Right lobe of liver (tissue), 4 donors: ENCODE data around the gene SYT15.

ENCODE experiments used
- CTCF ChIP-seq, 4 donors: fragments of 200-600 bp in 3 of 4; fragments of 450-650 bp in 1 of 4; IDR thresholded peaks; one replicate each; pipeline versions ENCODE4 v1.5.1 to v1.8.0; 2016 to 2022; ENCODE audit warnings: antibody characterized with exemption in 4 of 4, mild to moderate bottlenecking in 2 of 4
- POLR2A ChIP-seq: fragments of 450-650 bp; IDR thresholded peaks from one replicate; pipeline ENCODE4 v1.6.1; 2017; ENCODE audit warnings: antibody characterized with exemption, mild to moderate bottlenecking
- donor health status: DM: no; HTN: no; CAD: no.
- donor health status: DM: no; HTN: no; CAD: no.
- donor health status: DM: no; HTN: yes; CAD: no.

- no peak for TF ChIP-seq CTCF (IDR thresholded peaks at IDR 0.05)
- no peak for TF ChIP-seq POLR2A
These were observed 27.9 kb upstream of the SYT15 start for GRCh38 chr10:46550795-46551700.
